ENCODE measurements around the gene FGF2.

DNA sequence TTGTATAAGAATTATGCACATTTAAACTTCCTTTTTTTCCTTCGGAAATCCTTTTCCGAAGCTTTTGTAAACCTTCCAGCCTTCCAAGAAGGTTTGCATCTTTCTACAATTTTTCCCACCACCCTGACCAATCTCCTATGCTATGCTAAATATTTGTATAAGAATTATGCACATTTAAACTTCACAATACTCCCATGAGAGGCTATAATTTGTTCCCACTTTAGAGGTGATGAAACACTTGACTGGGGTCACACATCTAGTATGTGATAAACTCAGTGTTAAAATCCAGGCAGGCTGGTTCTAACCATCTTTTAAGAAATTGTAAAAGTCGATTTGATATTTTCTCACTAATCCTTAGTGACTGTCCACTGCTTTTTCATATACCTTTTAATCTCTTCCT, 73.7 kb downstream of the FGF2 start:
- TF ChIP-seq, protein P1, sequence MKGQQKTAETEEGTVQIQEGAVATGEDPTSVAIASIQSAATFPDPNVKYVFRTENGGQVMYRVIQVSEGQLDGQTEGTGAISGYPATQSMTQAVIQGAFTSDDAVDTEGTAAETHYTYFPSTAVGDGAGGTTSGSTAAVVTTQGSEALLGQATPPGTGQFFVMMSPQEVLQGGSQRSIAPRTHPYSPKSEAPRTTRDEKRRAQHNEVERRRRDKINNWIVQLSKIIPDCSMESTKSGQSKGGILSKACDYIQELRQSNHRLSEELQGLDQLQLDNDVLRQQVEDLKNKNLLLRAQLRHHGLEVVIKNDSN (CRISPR knock-in tag; IDR thresholded peaks at IDR 0.05) = no peak
- TF ChIP-seq CREB1 (CRISPR knock-in tag; IDR thresholded peaks at IDR 0.05) (no peak), IRF2 (CRISPR knock-in tag; IDR thresholded peaks at IDR 0.05; ENCODE audit: borderline replicate concordance, low read depth) (no peak), ELF4 (CRISPR knock-in tag; IDR thresholded peaks at IDR 0.05; ENCODE audit: low read depth) (no peak)
- TF ChIP-seq, protein P2, sequence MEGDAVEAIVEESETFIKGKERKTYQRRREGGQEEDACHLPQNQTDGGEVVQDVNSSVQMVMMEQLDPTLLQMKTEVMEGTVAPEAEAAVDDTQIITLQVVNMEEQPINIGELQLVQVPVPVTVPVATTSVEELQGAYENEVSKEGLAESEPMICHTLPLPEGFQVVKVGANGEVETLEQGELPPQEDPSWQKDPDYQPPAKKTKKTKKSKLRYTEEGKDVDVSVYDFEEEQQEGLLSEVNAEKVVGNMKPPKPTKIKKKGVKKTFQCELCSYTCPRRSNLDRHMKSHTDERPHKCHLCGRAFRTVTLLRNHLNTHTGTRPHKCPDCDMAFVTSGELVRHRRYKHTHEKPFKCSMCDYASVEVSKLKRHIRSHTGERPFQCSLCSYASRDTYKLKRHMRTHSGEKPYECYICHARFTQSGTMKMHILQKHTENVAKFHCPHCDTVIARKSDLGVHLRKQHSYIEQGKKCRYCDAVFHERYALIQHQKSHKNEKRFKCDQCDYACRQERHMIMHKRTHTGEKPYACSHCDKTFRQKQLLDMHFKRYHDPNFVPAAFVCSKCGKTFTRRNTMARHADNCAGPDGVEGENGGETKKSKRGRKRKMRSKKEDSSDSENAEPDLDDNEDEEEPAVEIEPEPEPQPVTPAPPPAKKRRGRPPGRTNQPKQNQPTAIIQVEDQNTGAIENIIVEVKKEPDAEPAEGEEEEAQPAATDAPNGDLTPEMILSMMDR (IDR thresholded peaks at IDR 0.05) = no peak
- TF ChIP-seq, protein P3, sequence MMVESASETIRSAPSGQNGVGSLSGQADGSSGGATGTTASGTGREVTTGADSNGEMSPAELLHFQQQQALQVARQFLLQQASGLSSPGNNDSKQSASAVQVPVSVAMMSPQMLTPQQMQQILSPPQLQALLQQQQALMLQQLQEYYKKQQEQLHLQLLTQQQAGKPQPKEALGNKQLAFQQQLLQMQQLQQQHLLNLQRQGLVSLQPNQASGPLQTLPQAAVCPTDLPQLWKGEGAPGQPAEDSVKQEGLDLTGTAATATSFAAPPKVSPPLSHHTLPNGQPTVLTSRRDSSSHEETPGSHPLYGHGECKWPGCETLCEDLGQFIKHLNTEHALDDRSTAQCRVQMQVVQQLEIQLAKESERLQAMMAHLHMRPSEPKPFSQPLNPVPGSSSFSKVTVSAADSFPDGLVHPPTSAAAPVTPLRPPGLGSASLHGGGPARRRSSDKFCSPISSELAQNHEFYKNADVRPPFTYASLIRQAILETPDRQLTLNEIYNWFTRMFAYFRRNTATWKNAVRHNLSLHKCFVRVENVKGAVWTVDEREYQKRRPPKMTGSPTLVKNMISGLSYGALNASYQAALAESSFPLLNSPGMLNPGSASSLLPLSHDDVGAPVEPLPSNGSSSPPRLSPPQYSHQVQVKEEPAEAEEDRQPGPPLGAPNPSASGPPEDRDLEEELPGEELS (CRISPR knock-in tag; IDR thresholded peaks at IDR 0.05) = no peak
- TF ChIP-seq, protein P4, sequence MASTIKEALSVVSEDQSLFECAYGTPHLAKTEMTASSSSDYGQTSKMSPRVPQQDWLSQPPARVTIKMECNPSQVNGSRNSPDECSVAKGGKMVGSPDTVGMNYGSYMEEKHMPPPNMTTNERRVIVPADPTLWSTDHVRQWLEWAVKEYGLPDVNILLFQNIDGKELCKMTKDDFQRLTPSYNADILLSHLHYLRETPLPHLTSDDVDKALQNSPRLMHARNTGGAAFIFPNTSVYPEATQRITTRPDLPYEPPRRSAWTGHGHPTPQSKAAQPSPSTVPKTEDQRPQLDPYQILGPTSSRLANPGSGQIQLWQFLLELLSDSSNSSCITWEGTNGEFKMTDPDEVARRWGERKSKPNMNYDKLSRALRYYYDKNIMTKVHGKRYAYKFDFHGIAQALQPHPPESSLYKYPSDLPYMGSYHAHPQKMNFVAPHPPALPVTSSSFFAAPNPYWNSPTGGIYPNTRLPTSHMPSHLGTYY (CRISPR knock-in tag; IDR thresholded peaks at IDR 0.05) = no peak
